Brain microvascular endothelial cell (primary cell): ENCODE data around the gene NTM.

Experiments
- DNase-seq: peaks from one replicate; pipeline ENCODE4 v3.0.0-alpha.2; 2020
- H3K27ac ChIP-seq: fragments of 250-450 bp; sonication (Bioruptor Pico); 2 replicates; pipeline ENCODE4 v1.5.1; 2020; ENCODE audit warnings: mild to moderate bottlenecking, moderate library complexity
- H3K27me3 ChIP-seq: fragments of 250-450 bp; sonication (Bioruptor Pico); replicated peaks from 2 replicates; pipeline ENCODE4 v1.5.1; 2020; ENCODE audit warnings: mild to moderate bottlenecking
- H3K36me3 ChIP-seq: fragments of 250-450 bp; sonication (Bioruptor Pico); replicated peaks from 2 replicates; pipeline ENCODE4 v1.5.1; 2020; ENCODE audit warnings: mild to moderate bottlenecking
- H3K4me3 ChIP-seq: 2 replicates; pipeline ENCODE4 v1.5.1; 2011; ENCODE audit warnings: low read depth, mild to moderate bottlenecking, control low read depth, low read length, moderate library complexity
- in situ Hi-C: cut with HindIII; loops from 2 replicates; pipeline ENCODE4 v1.10.0; 2017; ENCODE audit warnings: low sequenced_read_pairs, low pct_ligation_motif_present
- TF ChIP-seq, protein P1 (sequence below): IDR thresholded peaks from 2 replicates; pipeline ENCODE4 v1.5.1; 2011; ENCODE audit warnings: low read depth, mild to moderate bottlenecking, moderate library complexity, low read length, control low read depth, inconsistent platforms; ENCODE audit errors: missing control alignments

The NTM gene

DNA sequence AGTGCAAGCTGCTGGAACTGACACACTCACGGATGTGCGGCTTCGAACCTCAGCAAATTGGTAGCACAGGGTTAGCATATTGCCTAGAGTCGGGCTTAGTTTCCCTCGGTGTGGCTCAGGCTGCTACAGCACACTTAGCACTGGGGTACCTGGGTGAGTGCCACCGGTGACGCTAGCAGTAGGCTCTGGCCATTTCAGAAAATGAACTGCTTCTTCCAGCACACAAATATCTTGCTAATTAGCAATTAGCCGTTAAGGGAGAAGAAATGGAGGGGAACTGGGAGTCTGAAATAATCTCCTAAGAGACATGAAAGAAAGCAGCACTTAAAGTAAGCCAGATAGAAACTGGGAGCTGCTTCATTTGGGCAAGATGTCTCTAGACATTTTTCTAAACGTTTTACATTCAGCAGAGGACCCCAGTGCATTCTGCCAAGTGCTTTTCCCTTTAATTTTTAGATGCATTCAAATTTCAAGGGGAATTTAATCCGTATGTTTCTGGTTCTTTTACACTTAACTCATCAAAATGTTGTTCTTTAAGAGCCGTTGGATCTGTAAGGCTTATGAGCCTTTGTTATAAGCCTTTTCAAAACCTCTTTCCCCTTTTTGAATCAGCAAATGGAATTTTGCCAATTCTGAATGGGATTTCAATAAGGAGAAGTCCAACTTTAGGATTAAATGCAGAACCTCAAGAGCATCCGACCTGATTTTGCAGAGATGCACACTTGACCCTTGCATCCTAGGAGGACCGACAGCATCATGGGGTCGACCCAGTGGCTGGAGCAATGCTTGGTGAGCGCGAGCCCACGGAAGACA is 708.1 kb downstream of the NTM start:
- no peak overlapping the region for H3K27ac ChIP-seq
- H3K36me3 ChIP-seq = no peaks in the 10 kb centered on the region
- in situ Hi-C loops = no loop called here
- DNase-seq = no peak
- TF ChIP-seq, protein P1, sequence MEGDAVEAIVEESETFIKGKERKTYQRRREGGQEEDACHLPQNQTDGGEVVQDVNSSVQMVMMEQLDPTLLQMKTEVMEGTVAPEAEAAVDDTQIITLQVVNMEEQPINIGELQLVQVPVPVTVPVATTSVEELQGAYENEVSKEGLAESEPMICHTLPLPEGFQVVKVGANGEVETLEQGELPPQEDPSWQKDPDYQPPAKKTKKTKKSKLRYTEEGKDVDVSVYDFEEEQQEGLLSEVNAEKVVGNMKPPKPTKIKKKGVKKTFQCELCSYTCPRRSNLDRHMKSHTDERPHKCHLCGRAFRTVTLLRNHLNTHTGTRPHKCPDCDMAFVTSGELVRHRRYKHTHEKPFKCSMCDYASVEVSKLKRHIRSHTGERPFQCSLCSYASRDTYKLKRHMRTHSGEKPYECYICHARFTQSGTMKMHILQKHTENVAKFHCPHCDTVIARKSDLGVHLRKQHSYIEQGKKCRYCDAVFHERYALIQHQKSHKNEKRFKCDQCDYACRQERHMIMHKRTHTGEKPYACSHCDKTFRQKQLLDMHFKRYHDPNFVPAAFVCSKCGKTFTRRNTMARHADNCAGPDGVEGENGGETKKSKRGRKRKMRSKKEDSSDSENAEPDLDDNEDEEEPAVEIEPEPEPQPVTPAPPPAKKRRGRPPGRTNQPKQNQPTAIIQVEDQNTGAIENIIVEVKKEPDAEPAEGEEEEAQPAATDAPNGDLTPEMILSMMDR = no peak
- no peak overlapping the region for H3K4me3 ChIP-seq
- H3K27me3 ChIP-seq = no peaks in the 10 kb centered on the region

DNA sequence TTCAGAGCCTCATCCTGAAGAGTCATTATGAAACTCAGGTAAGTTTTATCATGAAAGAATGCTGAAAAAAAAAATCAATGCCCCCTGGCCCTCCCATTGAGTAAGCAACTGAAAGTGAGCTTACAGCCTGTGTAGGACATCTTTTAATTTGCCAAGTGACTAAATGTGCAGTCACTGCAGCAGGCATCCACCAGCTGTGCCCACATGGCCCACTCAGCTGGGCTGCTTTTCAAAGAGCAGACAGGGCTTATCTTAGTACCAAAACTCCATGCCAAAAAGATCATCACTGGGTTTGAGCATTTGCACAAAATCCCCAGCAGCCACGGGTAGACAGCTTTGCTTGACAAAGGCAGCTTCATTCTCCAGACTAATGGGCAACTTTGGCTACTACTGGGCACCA is 709.7 kb downstream of the NTM start:
- TF ChIP-seq, protein P1 = no peak
- in situ Hi-C loops = no loop called here
- Histone ChIP-seq H3K27me3 (no peaks in the 10 kb centered on the region), H3K4me3 (no peak overlapping the region), H3K36me3 (no peaks in the 10 kb centered on the region), H3K27ac (no peak overlapping the region)
- DNase-seq = no peak

DNA sequence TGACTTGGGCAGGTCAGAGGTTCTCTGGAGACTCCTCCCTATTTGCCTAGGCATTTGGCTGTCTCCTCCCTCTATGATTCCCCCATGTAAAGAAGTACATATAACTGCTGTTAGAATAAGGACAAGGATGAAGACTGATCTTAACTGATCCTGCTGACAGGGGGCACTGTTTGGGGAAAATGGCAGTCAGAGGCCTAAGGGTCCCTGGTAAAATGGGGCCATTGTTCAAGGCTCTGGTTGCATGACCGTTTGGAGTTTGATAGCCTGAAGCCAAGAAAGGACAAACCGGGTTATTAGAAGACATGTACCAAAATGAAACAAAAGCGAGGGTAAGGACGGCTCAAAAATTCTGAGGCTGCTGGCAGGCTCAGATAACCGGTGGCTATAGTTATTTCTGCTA is 712.2 kb downstream of the NTM start:
- Histone ChIP-seq H3K27ac (no peak overlapping the region), H3K27me3 (no peaks in the 10 kb centered on the region), H3K4me3 (no peak overlapping the region), H3K36me3 (no peaks in the 10 kb centered on the region)
- DNase-seq = no peak
- in situ Hi-C loops = no loop called here
- TF ChIP-seq, protein P1 = no peak

DNA sequence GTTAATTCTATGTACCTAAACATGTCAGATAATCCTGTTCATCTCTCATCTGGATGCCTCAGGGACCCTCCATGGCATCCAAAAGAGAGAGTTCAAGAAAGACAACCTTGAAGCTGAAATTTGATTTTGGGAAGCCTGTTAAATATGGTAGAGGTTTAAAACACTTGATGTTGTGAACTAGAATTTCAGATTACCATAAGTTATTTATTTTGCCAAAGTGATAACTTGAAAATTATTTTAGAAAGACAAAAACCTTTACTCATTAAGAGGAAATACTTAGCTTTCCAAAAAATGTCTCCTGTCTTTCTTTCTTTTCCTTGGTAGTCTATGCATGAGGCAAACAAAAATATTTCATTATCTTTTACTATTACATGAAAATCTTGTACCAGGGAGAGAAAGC is 714.0 kb downstream of the NTM start:
- Histone ChIP-seq H3K27ac (no peak overlapping the region), H3K4me3 (no peak overlapping the region), H3K27me3 (no peaks in the 10 kb centered on the region), H3K36me3 (no peaks in the 10 kb centered on the region)
- TF ChIP-seq, protein P1 = no peak
- in situ Hi-C loops = no loop called here
- DNase-seq = no peak

DNA sequence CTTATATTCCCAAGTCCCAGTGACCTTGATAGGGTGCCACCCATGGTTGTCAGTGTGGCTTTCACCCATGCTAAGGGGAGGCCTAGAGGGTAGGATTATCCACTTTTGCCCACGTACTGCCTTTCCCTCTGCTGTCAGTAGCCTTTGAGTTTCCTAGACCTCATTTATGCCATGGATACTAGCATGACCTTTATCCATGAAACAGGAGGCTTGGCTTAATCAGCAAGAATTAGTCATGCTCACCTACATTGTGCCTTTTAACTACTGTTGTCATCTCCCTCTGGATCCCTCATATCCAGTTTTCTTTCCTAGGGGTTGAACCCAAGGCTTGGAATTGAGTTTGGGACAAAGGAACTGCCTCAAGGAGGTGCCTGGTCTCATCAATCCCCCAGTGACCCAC is 716.7 kb downstream of the NTM start:
- no peaks in the 10 kb centered on the region for H3K36me3 ChIP-seq
- no peaks in the 10 kb centered on the region for H3K27me3 ChIP-seq
- in situ Hi-C loops = no loop called here
- DNase-seq = no peak
- no peak overlapping the region for H3K27ac ChIP-seq
- TF ChIP-seq, protein P1 = no peak
- no peak overlapping the region for H3K4me3 ChIP-seq

DNA sequence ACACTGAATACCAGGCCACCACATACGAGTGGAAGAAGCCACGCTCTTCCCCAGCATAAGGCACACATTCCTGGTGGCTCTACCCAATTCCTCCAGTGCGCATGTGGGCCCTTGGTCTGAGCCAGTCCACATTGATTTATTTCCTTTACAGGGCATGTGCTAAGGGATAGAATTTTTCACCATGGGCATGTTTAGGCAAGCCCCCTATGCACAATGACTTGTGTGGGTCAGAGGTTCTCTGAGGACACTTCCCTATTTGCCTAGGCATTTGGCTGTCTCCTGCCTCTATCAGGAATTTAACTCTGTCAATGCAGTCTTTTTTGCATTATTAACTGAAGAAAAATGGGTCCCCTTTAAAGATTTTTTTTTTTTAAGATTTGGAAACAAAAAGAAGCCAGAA is 718.1 kb downstream of the NTM start:
- H3K27ac ChIP-seq = no peak overlapping the region
- H3K27me3 ChIP-seq = no peaks in the 10 kb centered on the region
- in situ Hi-C loops = no loop called here
- DNase-seq = no peak
- TF ChIP-seq, protein P1 = no peak
- H3K4me3 ChIP-seq = no peak overlapping the region
- H3K36me3 ChIP-seq = no peaks in the 10 kb centered on the region
